ENCODE measurements around the gene KIFBP. TPM values are rescaled to one million over a fixed set of nuclear protein-coding genes. Genes with fewer than 3 reads are reported as not detected.

KIFBP gene
- total and polyA plus RNA-seq, 2 of the 13 experiments (the other 11 are each of a cell fraction or from before 2014, with no cell fraction given), result 13.0 to 21.9 TPM

GRCh38 chr10:69061305-69062161 is 72.9 kb downstream of the KIFBP start (continued):
- TF ChIP-seq ZNF768 (CRISPR knock-in tag; IDR thresholded peaks at IDR 0.05) (no peak), MTA3 (CRISPR knock-in tag; IDR thresholded peaks at IDR 0.05) (no peak), STAG1 (CRISPR knock-in tag; IDR thresholded peaks at IDR 0.05) (no peak), ZNF780A (CRISPR knock-in tag; IDR thresholded peaks at IDR 0.05) (no peak), YY1 (IDR thresholded peaks at IDR 0.05; ENCODE audit: insufficient read depth, insufficient replicate concordance, low read depth, low read length) (no peak), HIC2 (CRISPR knock-in tag; IDR thresholded peaks at IDR 0.05; ENCODE audit: low read depth) (no peak), ZNF800 (CRISPR knock-in tag; IDR thresholded peaks at IDR 0.05) (peak; percentile 49; the same call in 1 of the 2 replicates), ZNF672 (CRISPR knock-in tag; IDR thresholded peaks at IDR 0.05) (no peak), GRHL1 (CRISPR knock-in tag; conservative IDR thresholded peaks at IDR 0.05) (no peak), PRPF4 (IDR thresholded peaks at IDR 0.05; ENCODE audit: low read depth, low read length, poor library complexity, severe bottlenecking) (no peak), SNAPC5 (CRISPR knock-in tag; IDR thresholded peaks at IDR 0.05; ENCODE audit: borderline replicate concordance) (no peak), GATAD2A (CRISPR knock-in tag; IDR thresholded peaks at IDR 0.05) (peak; percentile 57), LRRFIP1 (CRISPR knock-in tag; conservative IDR thresholded peaks at IDR 0.05) (no peak), STAT6 (CRISPR knock-in tag; IDR thresholded peaks at IDR 0.05; ENCODE audit: borderline replicate concordance) (no peak), KLF12 (CRISPR knock-in tag; IDR thresholded peaks at IDR 0.05; ENCODE audit: borderline replicate concordance) (no peak), ZNF232 (CRISPR knock-in tag; IDR thresholded peaks at IDR 0.05; ENCODE audit: borderline replicate concordance) (no peak), ZNF256 (CRISPR knock-in tag; conservative IDR thresholded peaks at IDR 0.05) (no peak), ZNF180 (CRISPR knock-in tag; IDR thresholded peaks at IDR 0.05; ENCODE audit: borderline replicate concordance, low read depth) (no peak)
